Colonic mucosa (tissue), 4 donors: ENCODE data around the gene ZFAND5. TPM values are rescaled to one million over a fixed set of nuclear protein-coding genes. Genes with fewer than 3 reads are reported as not detected.

ENCODE experiments used
- DNase-seq: peaks from one replicate; pipeline ENCODE4 v3.0.0-alpha.2; 2020
- H3K27ac ChIP-seq: fragments of 200-600 bp; one replicate; pipeline ENCODE4 v1.8.0; 2021
- H3K27me3 ChIP-seq: fragments of 200-600 bp; one replicate; pipeline ENCODE4 v1.8.0; 2021
- H3K36me3 ChIP-seq: fragments of 200-600 bp; one replicate; pipeline ENCODE4 v1.8.0; 2021
- H3K4me1 ChIP-seq: fragments of 200-600 bp; one replicate; pipeline ENCODE4 v1.8.0; 2021; ENCODE audit warnings: mild to moderate bottlenecking
- H3K4me3 ChIP-seq: fragments of 200-600 bp; one replicate; pipeline ENCODE4 v1.8.0; 2021
- H3K9ac ChIP-seq, 2 donors: one replicate each; pipeline ENCODE4 v1.7.0; 2013; ENCODE audit warnings: control low read depth in 2 of 2, low read depth in 2 of 2, low read length in 2 of 2
- H3K9me3 ChIP-seq: fragments of 200-600 bp; one replicate; pipeline ENCODE4 v1.8.0; 2021
- intact Hi-C: fragments of 100-400 bp; cut with DNase I; formaldehyde crosslinking; loops from one replicate; pipeline ENCODE4 v1.14.1; 2022
- total RNA-seq, 2 donors: library from RNA; stranded (reverse); fragmentation: NEBNext Ultra II Directional in 1 of 2; extraction: Animal tissue kit (Norgen Biotek cat#: 25700) in 1 of 2; gene quantifications; one replicate each; pipeline ENCODE4 v1.2.1, GENCODE V29; 2021
- TF ChIP-seq, protein P1 (sequence below): fragments of 200-600 bp; IDR thresholded peaks from one replicate; pipeline ENCODE4 v1.8.0; 2022; ENCODE audit warnings: antibody characterized with exemption, mild to moderate bottlenecking
- donor health status: healthy.
- donor health status: DM: no; HTN: no; CAD: no.
- donor health status: DM: no; HTN: no; CAD: no.

The ZFAND5 gene
- total RNA-seq, 2 donors from 2014 or later, result 86.9 to 164 TPM

DNA sequence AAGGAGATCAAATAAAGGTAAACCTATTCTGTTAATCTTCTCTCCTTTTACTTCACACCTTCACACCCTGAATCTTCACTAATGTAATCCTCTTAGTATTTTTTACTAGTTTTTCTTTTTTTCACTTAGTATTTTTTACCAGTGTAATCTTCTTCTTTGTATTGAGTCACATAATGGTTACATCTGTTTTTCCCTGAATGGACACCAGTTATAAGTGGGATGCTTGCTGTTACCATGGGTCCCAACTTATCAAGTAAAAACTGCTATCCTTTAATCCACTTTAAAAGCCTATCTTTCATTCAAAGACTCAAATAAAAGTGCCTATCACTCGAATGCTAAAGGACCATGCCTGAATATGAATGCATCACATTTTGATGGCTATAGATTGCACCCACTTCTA lies 15.1 kb downstream of the ZFAND5 start:
- Histone ChIP-seq H3K9ac (no peak overlapping the region), H3K4me3 (no peak overlapping the region), H3K4me1 (peaks cover 8% of the 10 kb centered on the region), H3K9me3 (no peaks in the 10 kb centered on the region), H3K36me3 (no peaks in the 10 kb centered on the region), H3K27ac (no peak overlapping the region), H3K27me3 (no peaks in the 10 kb centered on the region)
- TF ChIP-seq, protein P1, sequence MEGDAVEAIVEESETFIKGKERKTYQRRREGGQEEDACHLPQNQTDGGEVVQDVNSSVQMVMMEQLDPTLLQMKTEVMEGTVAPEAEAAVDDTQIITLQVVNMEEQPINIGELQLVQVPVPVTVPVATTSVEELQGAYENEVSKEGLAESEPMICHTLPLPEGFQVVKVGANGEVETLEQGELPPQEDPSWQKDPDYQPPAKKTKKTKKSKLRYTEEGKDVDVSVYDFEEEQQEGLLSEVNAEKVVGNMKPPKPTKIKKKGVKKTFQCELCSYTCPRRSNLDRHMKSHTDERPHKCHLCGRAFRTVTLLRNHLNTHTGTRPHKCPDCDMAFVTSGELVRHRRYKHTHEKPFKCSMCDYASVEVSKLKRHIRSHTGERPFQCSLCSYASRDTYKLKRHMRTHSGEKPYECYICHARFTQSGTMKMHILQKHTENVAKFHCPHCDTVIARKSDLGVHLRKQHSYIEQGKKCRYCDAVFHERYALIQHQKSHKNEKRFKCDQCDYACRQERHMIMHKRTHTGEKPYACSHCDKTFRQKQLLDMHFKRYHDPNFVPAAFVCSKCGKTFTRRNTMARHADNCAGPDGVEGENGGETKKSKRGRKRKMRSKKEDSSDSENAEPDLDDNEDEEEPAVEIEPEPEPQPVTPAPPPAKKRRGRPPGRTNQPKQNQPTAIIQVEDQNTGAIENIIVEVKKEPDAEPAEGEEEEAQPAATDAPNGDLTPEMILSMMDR, result no peak
- no peak for DNase-seq
- intact Hi-C loops, result no loop called here

DNA sequence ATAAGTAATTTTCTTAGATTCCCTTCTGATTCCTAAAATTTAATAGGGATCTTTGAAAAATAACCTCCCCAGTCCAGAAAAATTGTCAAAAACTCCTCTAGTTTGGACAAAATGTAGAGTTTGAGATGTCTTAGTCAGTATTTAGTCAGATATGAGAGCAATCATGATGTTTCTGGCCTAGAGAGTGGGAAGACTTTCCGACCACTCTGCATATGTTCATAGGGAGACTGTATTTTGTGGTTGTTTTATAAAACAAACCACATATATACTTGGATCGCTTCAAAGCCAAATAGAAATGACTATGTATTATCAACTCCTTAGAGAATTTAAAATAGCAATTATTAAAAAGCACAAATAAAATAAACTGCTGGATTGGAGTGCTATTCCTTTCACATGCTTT lies 15.8 kb downstream of the ZFAND5 start:
- H3K4me3 ChIP-seq, result no peak overlapping the region
- no peaks in the 10 kb centered on the region for H3K9me3 ChIP-seq
- TF ChIP-seq, protein P1, result no peak
- no peaks in the 10 kb centered on the region for H3K27me3 ChIP-seq
- no peak overlapping the region for H3K9ac ChIP-seq
- no peak overlapping the region for H3K27ac ChIP-seq
- H3K36me3 ChIP-seq, result no peaks in the 10 kb centered on the region
- no peak for DNase-seq
- H3K4me1 ChIP-seq, result peaks cover 1% of the 10 kb centered on the region
- intact Hi-C loops, result no loop called here

DNA sequence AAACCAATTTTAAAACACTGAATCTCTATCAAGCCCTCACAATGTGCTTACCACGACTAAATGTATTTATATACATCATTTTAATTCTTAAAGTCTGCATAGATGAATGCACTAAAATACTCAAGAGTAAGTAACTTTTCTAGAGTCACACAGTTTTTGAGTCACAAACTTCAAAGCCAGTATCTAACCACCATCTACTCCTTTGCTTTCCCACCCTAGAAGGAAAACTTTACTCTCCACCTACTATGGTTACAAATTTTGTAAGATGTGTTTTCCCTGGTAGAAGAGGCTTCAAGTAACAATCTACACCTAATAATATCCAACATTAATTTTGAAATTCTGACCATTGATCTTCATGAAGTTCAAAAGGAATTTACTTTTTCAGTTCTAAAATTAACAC lies 18.7 kb downstream of the ZFAND5 start:
- TF ChIP-seq, protein P1, result no peak
- H3K9me3 ChIP-seq, result no peaks in the 10 kb centered on the region
- H3K4me1 ChIP-seq, result no peaks in the 10 kb centered on the region
- intact Hi-C loops, result no loop called here
- no peaks in the 10 kb centered on the region for H3K27me3 ChIP-seq
- no peak for DNase-seq
- H3K4me3 ChIP-seq, result no peak overlapping the region
- H3K36me3 ChIP-seq, result no peaks in the 10 kb centered on the region
- no peak overlapping the region for H3K9ac ChIP-seq
- H3K27ac ChIP-seq, result no peak overlapping the region

DNA sequence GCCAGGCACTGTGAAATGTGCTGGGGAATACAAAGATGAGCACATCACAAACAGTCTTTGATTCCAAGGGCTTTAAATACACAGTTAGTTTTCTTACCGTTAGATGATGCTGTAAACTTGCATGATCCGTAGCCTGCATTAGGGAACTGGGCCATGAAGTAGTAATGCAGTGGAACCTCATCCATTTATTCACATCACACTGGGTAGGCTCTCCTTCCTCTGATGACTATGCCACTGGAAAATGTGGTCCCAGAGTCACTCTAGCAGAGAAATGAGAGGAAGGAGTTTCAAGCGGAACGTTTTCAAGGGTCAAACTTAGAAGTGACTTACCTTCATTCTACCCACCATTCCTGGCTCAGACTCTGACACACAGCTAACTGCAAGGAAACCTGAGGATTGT lies 26.4 kb downstream of the ZFAND5 start:
- DNase-seq, result no peak
- Histone ChIP-seq H3K9ac (no peak overlapping the region), H3K27ac (no peak overlapping the region), H3K27me3 (no peaks in the 10 kb centered on the region), H3K36me3 (no peaks in the 10 kb centered on the region), H3K4me1 (no peaks in the 10 kb centered on the region), H3K4me3 (no peak overlapping the region), H3K9me3 (no peaks in the 10 kb centered on the region)
- intact Hi-C loops, result no loop called here
- TF ChIP-seq, protein P1, result no peak

DNA sequence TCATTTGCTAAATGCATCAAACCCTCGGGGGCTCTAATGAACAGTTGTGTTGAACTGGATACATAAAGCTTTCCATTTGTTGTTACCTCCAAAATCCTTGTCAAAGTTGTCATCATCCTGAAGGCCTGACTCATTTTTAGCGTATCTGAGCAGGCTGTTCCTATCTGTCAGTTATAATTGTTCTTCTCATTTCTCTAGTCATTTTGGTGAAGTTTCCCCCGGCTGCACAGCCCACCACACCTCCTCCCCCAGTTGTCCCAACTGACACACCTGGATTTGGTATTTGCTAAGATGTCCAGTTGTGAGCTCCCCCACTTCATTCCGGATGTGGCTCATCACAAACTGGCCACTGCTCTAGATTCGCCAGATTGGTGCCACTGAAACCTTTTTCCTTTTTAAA lies 27.7 kb downstream of the ZFAND5 start:
- no peaks in the 10 kb centered on the region for H3K27me3 ChIP-seq
- no peak for DNase-seq
- no peak overlapping the region for H3K9ac ChIP-seq
- no peak overlapping the region for H3K4me3 ChIP-seq
- H3K27ac ChIP-seq, result no peak overlapping the region
- TF ChIP-seq, protein P1, result no peak
- intact Hi-C loops, result no loop called here
- H3K36me3 ChIP-seq, result no peaks in the 10 kb centered on the region
- no peaks in the 10 kb centered on the region for H3K9me3 ChIP-seq
- no peaks in the 10 kb centered on the region for H3K4me1 ChIP-seq
